GM19468 (cell line): ENCODE measurements around the gene ANKRD53.

Experiments used
- ATAC-seq: cut with Tn5 transposase; IDR thresholded peaks from one replicate; pipeline ENCODE4 v1.9.1; 2021; ENCODE audit warnings: mild to moderate bottlenecking, moderate library complexity, moderate number of reproducible peaks; ENCODE audit not compliant: unreplicated experiment; ENCODE audit errors: extremely low read depth

ANKRD53 gene

GRCh38 chr2:70942396-70943204 lies 35.8 kb upstream of the ANKRD53 start:
- no peak for ATAC-seq

GRCh38 chr2:70943205-70943871 lies 35.1 kb upstream of the ANKRD53 start:
- ATAC-seq, result no peak

GRCh38 chr2:70944111-70944690 lies 34.2 kb upstream of the ANKRD53 start:
- ATAC-seq, result no peak

- ATAC-seq, result no peak
Observed at GRCh38 chr2:70946832-70947442, 31.5 kb upstream of the ANKRD53 start.

GRCh38 chr2:70947556-70948184 lies 30.8 kb upstream of the ANKRD53 start:
- ATAC-seq, result no peak

GRCh38 chr2:70948337-70949003 lies 30.0 kb upstream of the ANKRD53 start:
- ATAC-seq, result no peak

- no peak for ATAC-seq
Observed at GRCh38 chr2:70949086-70949485, 29.3 kb upstream of the ANKRD53 start.

- ATAC-seq, result no peak
Observed at GRCh38 chr2:70954886-70955285, 23.5 kb upstream of the ANKRD53 start.

- ATAC-seq, result no peak
Observed at GRCh38 chr2:70956141-70956540, 22.3 kb upstream of the ANKRD53 start.

- no peak for ATAC-seq
Observed at GRCh38 chr2:70957798-70958197, 20.6 kb upstream of the ANKRD53 start.

- ATAC-seq, result no peak
Observed at GRCh38 chr2:70958759-70959158, 19.7 kb upstream of the ANKRD53 start.

GRCh38 chr2:70959271-70959761 lies 19.1 kb upstream of the ANKRD53 start:
- no peak for ATAC-seq

GRCh38 chr2:70959851-70960832 lies 18.3 kb upstream of the ANKRD53 start:
- ATAC-seq, result no peak

GRCh38 chr2:70960833-70961647 lies 17.4 kb upstream of the ANKRD53 start:
- ATAC-seq, result no peak

GRCh38 chr2:70961648-70961994 lies 16.8 kb upstream of the ANKRD53 start:
- ATAC-seq, result no peak

- no peak for ATAC-seq
Observed at GRCh38 chr2:70962211-70962884, 16.1 kb upstream of the ANKRD53 start.
